ENCODE measurements around the gene CEP43.

GRCh38 chr6:167005350-167006159, 6.4 kb downstream of the CEP43 start:
- no peak for TF ChIP-seq POLR2A (IDR thresholded peaks at IDR 0.05)
- TF ChIP-seq CTCF (IDR thresholded peaks at IDR 0.05) = no peak
